K562 (cell line): ENCODE measurements around the gene FBXW11. TPM values are rescaled to one million over a fixed set of nuclear protein-coding genes. Genes with fewer than 3 reads are reported as not detected.

Experiments
- ATAC-seq: fragments of 200-7000 bp; cut with Tn5 transposase; 3 replicates; pipeline ENCODE4 v1.9.1; 2020; ENCODE audit warnings: moderate library complexity
- BruUV-seq: library from RNA; stranded (reverse); fragments of 400-500 nt; replicated peaks from 2 replicates; lab custom pipeline; 2021; lab: Mats Ljungman, UMichigan
- CTCF ChIA-PET: fragments of 300-600 bp; formaldehyde crosslinking; extraction: SDS; loops from one replicate; lab custom pipeline; 2021; ENCODE audit warnings: low intra/inter-chr PET ratio; lab: Yijun Ruan, JAX
- POLR2A ChIA-PET: fragments of 300-600, 350-650 bp; sonication (Branson Sonifier 250); formaldehyde crosslinking; extraction: SDS; loops from one replicate; lab custom pipeline; 2021; ENCODE audit warnings: antibody characterized with exemption, inconsistent platforms; lab: Yijun Ruan, JAX
- DNase-seq, 4 experiments: peaks; one replicate each; pipeline versions ENCODE4 v3.0.0 to v3.0.0-alpha.2; 2011 to 2018; ENCODE audit warnings: low spot score in 3 of 4, mixed read lengths in 3 of 4; ENCODE audit errors: extremely low read depth in 1 of 4
- FAIRE-seq: peaks from 2 replicates; lab custom pipeline; 2011; peaks lifted over from hg19 to GRCh38; lab: Jason Lieb, UNC
- H2AFZ ChIP-seq: 2 replicates; pipeline ENCODE4 v1.6.0; 2011; ENCODE audit warnings: low read depth, low read length, control low read depth, inconsistent platforms
- H3K27ac ChIP-seq: fragments of 200-600 bp; 3 replicates; pipeline ENCODE4 v1.8.0; 2011; ENCODE audit warnings: low read depth, mild to moderate bottlenecking, control low read depth, inconsistent platforms, low read length, moderate library complexity, mixed read lengths; ENCODE audit errors: extremely low read depth
- H3K27me3 ChIP-seq, 2 experiments: fragments of 300-600 bp in 1 of 2; 2 replicates in 1 of 2; 3 replicates in 1 of 2; pipeline versions ENCODE4 v1.6.0 to v1.8.0; 2011; ENCODE audit warnings: inconsistent platforms in 2 of 2, low read length in 2 of 2, mild to moderate bottlenecking in 1 of 2, mixed read lengths in 1 of 2, moderate library complexity in 1 of 2; ENCODE audit not compliant: control insufficient read depth in 2 of 2, insufficient read depth in 2 of 2
- H3K36me3 ChIP-seq: fragments of 300-600 bp; 3 replicates; pipeline ENCODE4 v1.8.0; 2011; ENCODE audit warnings: mild to moderate bottlenecking, low read length, inconsistent platforms; ENCODE audit not compliant: control insufficient read depth, insufficient read depth
- H3K4me1 ChIP-seq, 2 experiments: fragments of 200-600 bp in 1 of 2; replicated peaks in 1 of 2; 2 replicates in 1 of 2; 3 replicates in 1 of 2; pipeline versions ENCODE4 v1.5.1 to v1.8.0; 2011; ENCODE audit warnings: inconsistent platforms in 2 of 2, low read length in 2 of 2, mild to moderate bottlenecking in 1 of 2, mixed read lengths in 1 of 2, moderate library complexity in 1 of 2; ENCODE audit not compliant: control insufficient read depth in 2 of 2, insufficient read depth in 2 of 2
- H3K4me2 ChIP-seq: 2 replicates; pipeline ENCODE4 v1.6.1; 2011; ENCODE audit warnings: low read length, control low read depth, inconsistent platforms, mixed read lengths; ENCODE audit not compliant: insufficient read depth
- H3K4me3 ChIP-seq: fragments of 200-600 bp; sonication (generic), shearing (Covaris generic); 2 replicates; pipeline ENCODE4 v1.5.1; 2016; ENCODE audit warnings: control low read depth, inconsistent platforms
- H3K79me2 ChIP-seq: fragments of 200-600 bp; 3 replicates; pipeline ENCODE4 v1.8.0; 2011; ENCODE audit warnings: low read length, inconsistent platforms; ENCODE audit not compliant: control insufficient read depth, insufficient read depth
- H3K9ac ChIP-seq, 2 experiments: 2 replicates each; pipeline versions ENCODE4 v1.6.0 to v1.6.1; 2011; ENCODE audit warnings: low read depth in 2 of 2, low read length in 2 of 2, control low read depth in 1 of 2, inconsistent platforms in 1 of 2, mild to moderate bottlenecking in 1 of 2, mixed read lengths in 1 of 2; ENCODE audit not compliant: insufficient read depth in 1 of 2
- H3K9me1 ChIP-seq: one replicate; pipeline ENCODE4 v1.6.0; 2011; ENCODE audit warnings: inconsistent platforms, mild to moderate bottlenecking, low read length, moderate library complexity; ENCODE audit not compliant: control insufficient read depth, insufficient read depth
- H3K9me3 ChIP-seq: replicated peaks from 2 replicates; pipeline ENCODE4 v1.5.1; 2011; ENCODE audit warnings: low read depth, low read length, inconsistent platforms; ENCODE audit not compliant: control insufficient read depth, insufficient read depth
- H4K20me1 ChIP-seq: replicated peaks from 2 replicates; pipeline ENCODE4 v1.6.1; 2011; ENCODE audit warnings: low read length, inconsistent platforms, mixed read lengths; ENCODE audit not compliant: control insufficient read depth, insufficient read depth
- CTCF ChIP-seq, 3 experiments: IDR thresholded peaks in 2 of 3; conservative IDR thresholded peaks in 1 of 3; 2 replicates each; pipeline ENCODE4 v1.5.1; 2011 to 2012; ENCODE audit warnings: low read length in 3 of 3, mild to moderate bottlenecking in 3 of 3, control low read depth in 2 of 3, improper control_type of control experiment in 1 of 3, inconsistent platforms in 1 of 3, low read depth in 1 of 3, mixed read lengths in 1 of 3, moderate library complexity in 1 of 3; ENCODE audit not compliant: insufficient read depth in 2 of 3
- HIVEP1 ChIP-seq: fragments of 250-450 bp; sonication (Bioruptor Pico); IDR thresholded peaks from 2 replicates; pipeline ENCODE4 v1.4.0; 2020; ENCODE audit warnings: mild to moderate bottlenecking
- IRF1 ChIP-seq: sonication (generic); formaldehyde crosslinking; IDR thresholded peaks from 2 replicates; pipeline ENCODE4 v1.8.0; 2022; ENCODE audit warnings: missing genetic modification reagents, mild to moderate bottlenecking, borderline replicate concordance
- PTBP1 ChIP-seq: fragments of 200-400 bp; formaldehyde crosslinking; IDR thresholded peaks from 2 replicates; pipeline ENCODE4 v1.6.1; 2017; ENCODE audit warnings: low read depth, low read length
- SP2 ChIP-seq: IDR thresholded peaks from 2 replicates; pipeline ENCODE4 v1.6.1; 2011; ENCODE audit warnings: mild to moderate bottlenecking, low read depth, low read length, moderate library complexity; ENCODE audit not compliant: poor library complexity, severe bottlenecking; ENCODE audit errors: extremely low read depth
- THRB ChIP-seq: fragments of 450-650 bp; formaldehyde crosslinking; conservative IDR thresholded peaks from 2 replicates; pipeline ENCODE4 v1.4.0; 2022; ENCODE audit warnings: mild to moderate bottlenecking, missing genetic modification characterization
- TSHZ1 ChIP-seq: fragments of 250-450 bp; sonication (Bioruptor Pico); IDR thresholded peaks from 2 replicates; pipeline ENCODE4 v1.4.0; 2020; ENCODE audit warnings: mild to moderate bottlenecking, moderate library complexity
- ZNF639 ChIP-seq, 2 experiments: fragments of 200-800 bp in 1 of 2; sonication (Bioruptor generic) in 1 of 2; sonication (generic) in 1 of 2; formaldehyde crosslinking in 1 of 2; IDR thresholded peaks in 1 of 2; conservative IDR thresholded peaks in 1 of 2; 2 replicates each; pipeline versions ENCODE4 v1.5.0 to v1.6.1; 2016 to 2020; ENCODE audit warnings: missing compliant biosample characterization in 1 of 2, missing genetic modification characterization in 1 of 2, missing genetic modification reagents in 1 of 2
- WGBS: fragments of 100-300 bp; shearing (Covaris generic); methylation state at CpG from one replicate; pipeline ENCODE4 v1.1.6; 2016; ENCODE audit warnings: low coverage, mixed read lengths; ENCODE audit not compliant: insufficient coverage; ENCODE audit errors: missing lambda C conversion rate; 5-methylcytosine and 5-hydroxymethylcytosine counted together
- in situ Hi-C: fragments of 300-500 bp; cut with MboI; formaldehyde crosslinking; loops from 4 replicates; pipeline ENCODE4 v1.15.0; 2018; ENCODE audit warnings: inconsistent platforms, mixed read lengths
- intact Hi-C: fragments of 100-400 bp; cut with micrococcal nuclease; formaldehyde crosslinking; loops from 2 replicates; pipeline ENCODE4 v1.14.2; 2022
- polyA plus RNA-seq, 8 experiments: library from polyadenylated mRNA; depleted of rRNA in 4 of 8; stranded (reverse) in 5 of 8; unstranded in 3 of 8; fragments of >200 nt; fragmentation: Nextera tagmentation in 2 of 8; fragmentation: Illumina TruSeq in 1 of 8; extraction: Ambion mirVana in 2 of 8; extraction: Trizol in 1 of 8; gene quantifications; 2 replicates each; pipeline versions ENCODE4 v1.2.1 to v1.2.3, GENCODE V29; 2011 to 2014; ENCODE audit warnings: inconsistent platforms in 1 of 8, missing spikeins in 1 of 8
- total RNA-seq, 7 experiments: library from RNA; depleted of rRNA in 6 of 7; stranded (reverse); fragments of >200 nt in 6 of 7; fragmentation: Illumina TruSeq in 2 of 7; extraction: Trizol in 2 of 7; gene quantifications; 2 replicates each; pipeline versions ENCODE4 v1.2.1 to v1.2.3, GENCODE V29; 2011 to 2021; ENCODE audit warnings: low replicate concordance in 1 of 7

The FBXW11 gene
- total and polyA plus RNA-seq, 9 of the 15 experiments (the other 6 are each of a cell fraction or from before 2014, with no cell fraction given) = 3.0 to 28.6 (median 23.6) TPM

GRCh38 chr5:171846323-171846722, 160.1 kb downstream of the FBXW11 start (continued):
- TF ChIP-seq THRB (CRISPR knock-in tag) = no peak
- TF ChIP-seq SP2 = no peak
- TF ChIP-seq TSHZ1 (CRISPR knock-in tag) = no peak

GRCh38 chr5:171845857-171846256, 160.6 kb downstream of the FBXW11 start:
- Histone ChIP-seq H2AFZ (no peak overlapping the region), H3K9ac (no peak overlapping the region), H3K79me2 (no peaks in the 10 kb centered on the region), H3K9me1 (no peaks in the 10 kb centered on the region), H3K4me3 (no peak overlapping the region), H3K27me3 (no peaks in the 10 kb centered on the region), H3K9me3 (no peaks in the 10 kb centered on the region), H3K4me1 (peaks cover 12 to 15% of the 10 kb centered on the region in 2 experiments; a peak in 4 of 5 replicates), H3K4me2 (no peak overlapping the region), H3K36me3 (no peaks in the 10 kb centered on the region), H4K20me1 (no peaks in the 10 kb centered on the region; the same call in 1 of the 2 replicates), H3K27ac (no peak overlapping the region)
- CTCF ChIA-PET = interaction anchor here (0.5 kb wide), 1 partner anchor 1186 kb away, joined by 5 read pairs; no protein-coding TSS in a partner anchor
- DNase-seq = peak in 2 of 4 experiments; percentile 15 to 18
- FAIRE-seq = no peak
- 69% methylated on average over 3 of the region's 3 CpGs for WGBS
- peak; percentile 50 for ATAC-seq
- no TSS peak for BruUV-seq
- POLR2A ChIA-PET = interaction anchor here (0.8 to 1.1 kb wide), 2 partner anchors 13 to 250 kb away, joined by 3 to 4 read pairs; no protein-coding TSS in a partner anchor
- in situ Hi-C loops (no loop called here), intact Hi-C loops (loop anchor here (5.0 kb wide), 2 partner anchors 214 to 429 kb away; partner anchors contain the start of gene FGF18)
- peak; percentile 11 to 26 (median 22); a peak in 1 of 6 replicates for TF ChIP-seq CTCF (IDR thresholded peaks at IDR 0.05 in 2 of 3, conservative IDR thresholded peaks at IDR 0.05 in 1 of 3; ENCODE audit: insufficient read depth in 2 of 3, low read depth in 1 of 3, low read length in 3 of 3)
- TF ChIP-seq IRF1 (CRISPR knock-in tag) = no peak
- no peak for TF ChIP-seq PTBP1
- TF ChIP-seq HIVEP1 (CRISPR knock-in tag) = no peak
- TF ChIP-seq ZNF639 (CRISPR knock-in tag; conservative IDR thresholded peaks at IDR 0.05 in 1 of 2, IDR thresholded peaks at IDR 0.05 in 1 of 2) = no peak
